Skeletal muscle satellite cell (primary cell): ENCODE measurements around the gene ITGAV.

Experiments used
- H3K27me3 ChIP-seq: 2 replicates; pipeline ENCODE4 v1.7.0; 2013; ENCODE audit warnings: low read length; ENCODE audit not compliant: control insufficient read depth, insufficient read depth
- H3K36me3 ChIP-seq: 2 replicates; pipeline ENCODE4 v1.7.0; 2013; ENCODE audit warnings: mild to moderate bottlenecking, control low read depth, low read length; ENCODE audit not compliant: insufficient read depth
- H3K4me1 ChIP-seq: 2 replicates; pipeline ENCODE4 v1.7.0; 2013; ENCODE audit warnings: low read length; ENCODE audit not compliant: control insufficient read depth, insufficient read depth
- H3K4me2 ChIP-seq: 2 replicates; pipeline ENCODE4 v1.7.0; 2013; ENCODE audit warnings: mild to moderate bottlenecking, low read length
- H3K4me3 ChIP-seq: 2 replicates; pipeline ENCODE4 v1.7.0; 2013; ENCODE audit warnings: low read length
- H3K9ac ChIP-seq: 2 replicates; pipeline ENCODE4 v1.7.0; 2013; ENCODE audit warnings: mild to moderate bottlenecking, low read depth, low read length, moderate library complexity
- H3K9me3 ChIP-seq: replicated peaks from 2 replicates; pipeline ENCODE4 v1.7.0; 2013; ENCODE audit warnings: mild to moderate bottlenecking, control low read depth, low read length

The ITGAV gene

GRCh38 chr2:186594001-186594722, 4.3 kb downstream of the ITGAV start:
- Histone ChIP-seq H3K4me3 (no peak overlapping the region), H3K4me1 (peaks cover 21% of the 10 kb centered on the region), H3K4me2 (no peak overlapping the region), H3K27me3 (no peaks in the 10 kb centered on the region), H3K36me3 (no peaks in the 10 kb centered on the region), H3K9me3 (no peaks in the 10 kb centered on the region), H3K9ac (no peak overlapping the region)

- no peaks in the 10 kb centered on the region for H3K9me3 ChIP-seq
Observed at GRCh38 chr2:186595219-186595618, 5.4 kb downstream of the ITGAV start.

GRCh38 chr2:186599186-186599778, 9.4 kb downstream of the ITGAV start:
- Histone ChIP-seq H3K9me3 (no peaks in the 10 kb centered on the region), H3K4me2 (no peak overlapping the region), H3K4me3 (no peak overlapping the region), H3K36me3 (peaks cover 5% of the 10 kb centered on the region), H3K9ac (no peak overlapping the region), H3K4me1 (peaks cover 18% of the 10 kb centered on the region), H3K27me3 (no peaks in the 10 kb centered on the region)

More at GRCh38 chr2:186595219-186595618, 5.4 kb downstream of the ITGAV start:
- Histone ChIP-seq H3K4me1 (peaks cover 19% of the 10 kb centered on the region), H3K27me3 (no peaks in the 10 kb centered on the region), H3K36me3 (no peaks in the 10 kb centered on the region), H3K4me3 (no peak overlapping the region), H3K4me2 (no peak overlapping the region), H3K9ac (no peak overlapping the region)

GRCh38 chr2:186603286-186603685, 13.4 kb downstream of the ITGAV start:
- H3K9me3 ChIP-seq = no peaks in the 10 kb centered on the region
- no peak overlapping the region for H3K4me3 ChIP-seq
- peaks cover 25% of the 10 kb centered on the region for H3K4me1 ChIP-seq
- H3K27me3 ChIP-seq = no peaks in the 10 kb centered on the region
- H3K36me3 ChIP-seq = peaks cover 15% of the 10 kb centered on the region
- no peak overlapping the region for H3K9ac ChIP-seq
- H3K4me2 ChIP-seq = no peak overlapping the region

GRCh38 chr2:186605041-186605440, 15.2 kb downstream of the ITGAV start:
- Histone ChIP-seq H3K36me3 (peaks cover 16% of the 10 kb centered on the region), H3K4me1 (peaks cover 17% of the 10 kb centered on the region), H3K27me3 (no peaks in the 10 kb centered on the region), H3K4me3 (no peak overlapping the region), H3K9ac (no peak overlapping the region), H3K9me3 (no peaks in the 10 kb centered on the region), H3K4me2 (no peak overlapping the region)

- H3K27me3 ChIP-seq = no peaks in the 10 kb centered on the region
- no peak overlapping the region for H3K4me3 ChIP-seq
- H3K36me3 ChIP-seq = peaks cover 15% of the 10 kb centered on the region
- H3K4me2 ChIP-seq = no peak overlapping the region
- H3K9me3 ChIP-seq = no peaks in the 10 kb centered on the region
- H3K9ac ChIP-seq = no peak overlapping the region
- peaks cover 17% of the 10 kb centered on the region for H3K4me1 ChIP-seq
Observed at GRCh38 chr2:186607660-186608324, 17.9 kb downstream of the ITGAV start.

- no peaks in the 10 kb centered on the region for H3K9me3 ChIP-seq
- no peak overlapping the region for H3K9ac ChIP-seq
- no peaks in the 10 kb centered on the region for H3K4me1 ChIP-seq
- H3K4me3 ChIP-seq = no peak overlapping the region
- H3K4me2 ChIP-seq = no peak overlapping the region
- H3K36me3 ChIP-seq = peaks cover 11% of the 10 kb centered on the region
- H3K27me3 ChIP-seq = no peaks in the 10 kb centered on the region
Observed at GRCh38 chr2:186610785-186611184, 20.9 kb downstream of the ITGAV start.

GRCh38 chr2:186611526-186611925, 21.7 kb downstream of the ITGAV start:
- Histone ChIP-seq H3K9me3 (no peaks in the 10 kb centered on the region), H3K27me3 (no peaks in the 10 kb centered on the region), H3K36me3 (peaks cover 11% of the 10 kb centered on the region), H3K4me1 (no peaks in the 10 kb centered on the region), H3K4me3 (no peak overlapping the region), H3K4me2 (no peak overlapping the region), H3K9ac (no peak overlapping the region)

- peaks cover 11% of the 10 kb centered on the region for H3K36me3 ChIP-seq
Observed at GRCh38 chr2:186612026-186612425, 22.2 kb downstream of the ITGAV start.

GRCh38 chr2:186612555-186613440, 22.9 kb downstream of the ITGAV start:
- H3K27me3 ChIP-seq = no peaks in the 10 kb centered on the region
- no peak overlapping the region for H3K4me3 ChIP-seq
- no peak overlapping the region for H3K4me2 ChIP-seq
- H3K4me1 ChIP-seq = no peaks in the 10 kb centered on the region
- H3K9ac ChIP-seq = no peak overlapping the region
- peaks cover 10% of the 10 kb centered on the region for H3K36me3 ChIP-seq
- no peaks in the 10 kb centered on the region for H3K9me3 ChIP-seq

More at GRCh38 chr2:186612026-186612425, 22.2 kb downstream of the ITGAV start:
- Histone ChIP-seq H3K9me3 (no peaks in the 10 kb centered on the region), H3K4me3 (no peak overlapping the region), H3K4me1 (no peaks in the 10 kb centered on the region), H3K9ac (no peak overlapping the region), H3K4me2 (no peak overlapping the region), H3K27me3 (no peaks in the 10 kb centered on the region)

GRCh38 chr2:186614373-186614772, 24.5 kb downstream of the ITGAV start:
- no peaks in the 10 kb centered on the region for H3K4me1 ChIP-seq
- H3K4me2 ChIP-seq = no peak overlapping the region
- no peak overlapping the region for H3K9ac ChIP-seq
- H3K4me3 ChIP-seq = no peak overlapping the region
- no peaks in the 10 kb centered on the region for H3K9me3 ChIP-seq
- H3K36me3 ChIP-seq = peaks cover 4% of the 10 kb centered on the region
- no peaks in the 10 kb centered on the region for H3K27me3 ChIP-seq
